HCT116 (cell line): ENCODE results near the gene CAPN5. TPM values are rescaled to one million over a fixed set of nuclear protein-coding genes. Genes with fewer than 3 reads are reported as not detected.

Source experiments
- ATAC-seq: fragments of 200-7000 bp; cut with Tn5 transposase; 2 replicates; pipeline ENCODE4 v1.9.1; 2020; ENCODE audit warnings: mild to moderate bottlenecking, moderate library complexity
- BruUV-seq: library from RNA; stranded (reverse); fragments of 400-500 nt; replicated peaks from 2 replicates; lab custom pipeline; 2021; lab: Mats Ljungman, UMichigan
- CTCF ChIA-PET: fragments of 300-600 bp; sonication (Branson Sonifier 250); formaldehyde crosslinking; loops from one replicate; lab custom pipeline; 2021; ENCODE audit warnings: antibody characterized with exemption; lab: Charles Lee
- POLR2A ChIA-PET: fragments of 300-600, 350-600 bp; sonication (Branson Sonifier 250); formaldehyde crosslinking; loops from one replicate; lab custom pipeline; 2021; ENCODE audit warnings: antibody characterized with exemption; lab: Charles Lee
- RAD21 ChIA-PET, 2 experiments: fragments of 300-600 bp; sonication (Branson Sonifier 250); formaldehyde crosslinking; loops; one replicate each; lab custom pipeline; 2023; ENCODE audit warnings: low total read pairs in 2 of 2; ENCODE audit not compliant: uncharacterized antibody in 2 of 2, unreplicated experiment in 2 of 2, low non-redundant PET in 1 of 2; lab: Charles Lee
- DNase-seq: peaks from one replicate; pipeline ENCODE4 v3.0.0-alpha.2; 2010; ENCODE audit warnings: low read depth, low spot score
- H2AFZ ChIP-seq: fragments of 200-600 bp; shearing (Covaris generic), sonication (generic); 2 replicates; pipeline ENCODE4 v1.6.1; 2017; ENCODE audit warnings: low read depth, mixed run types, mixed read lengths, antibody characterized with exemption, low read length; ENCODE audit not compliant: poor library complexity, severe bottlenecking
- H3K27ac ChIP-seq: 2 replicates; pipeline ENCODE4 v1.5.1; 2012; ENCODE audit warnings: low read depth, low read length
- H3K27me3 ChIP-seq: fragments of 200-600 bp; sonication (generic); 2 replicates; pipeline ENCODE4 v1.6.1; 2016; ENCODE audit warnings: mixed run types, low read length, mixed read lengths; ENCODE audit not compliant: insufficient read depth
- H3K36me3 ChIP-seq, 2 experiments: fragments of 200-500 bp in 1 of 2; fragments of 200-600 bp in 1 of 2; sonication (Bioruptor generic) in 1 of 2; sonication (generic) in 1 of 2; 2 replicates each; pipeline versions ENCODE4 v1.5.1 to v1.6.1; 2014 to 2016; ENCODE audit warnings: low read length in 2 of 2, inconsistent platforms in 1 of 2, mixed read lengths in 1 of 2, mixed run types in 1 of 2; ENCODE audit not compliant: insufficient read depth in 2 of 2, control insufficient read depth in 1 of 2
- H3K4me1 ChIP-seq, 2 experiments: fragments of 200-600 bp in 1 of 2; sonication (generic) in 1 of 2; 2 replicates each; pipeline versions ENCODE4 v1.5.1 to v1.6.1; 2012 to 2017; ENCODE audit warnings: low read length in 2 of 2, inconsistent platforms in 1 of 2, mild to moderate bottlenecking in 1 of 2, mixed read lengths in 1 of 2, mixed run types in 1 of 2, moderate library complexity in 1 of 2; ENCODE audit not compliant: insufficient read depth in 2 of 2, control insufficient read depth in 1 of 2
- H3K4me2 ChIP-seq: fragments of 200-600 bp; sonication (generic); 2 replicates; pipeline ENCODE4 v1.6.1; 2017; ENCODE audit warnings: mixed run types, low read length, mixed read lengths
- H3K4me3 ChIP-seq, 2 experiments: fragments of 200-600 bp in 1 of 2; sonication (generic) in 1 of 2; replicated peaks in 1 of 2; 2 replicates each; pipeline ENCODE4 v1.5.1; 2011 to 2016; ENCODE audit warnings: low read length in 2 of 2, control low read depth in 1 of 2, low read depth in 1 of 2, mild to moderate bottlenecking in 1 of 2, mixed read lengths in 1 of 2, mixed run types in 1 of 2
- H3K79me2 ChIP-seq: fragments of 200-600 bp; sonication (generic); 2 replicates; pipeline ENCODE4 v1.6.1; 2017; ENCODE audit warnings: mild to moderate bottlenecking, mixed run types, low read length, moderate library complexity, mixed read lengths; ENCODE audit not compliant: insufficient read depth
- H3K9ac ChIP-seq: fragments of 200-600 bp; sonication (generic); 2 replicates; pipeline ENCODE4 v1.6.1; 2016; ENCODE audit warnings: low read length, mixed read lengths
- H3K9me2 ChIP-seq: fragments of 200-600 bp; sonication (generic), shearing (Covaris generic); 2 replicates; pipeline ENCODE4 v1.6.1; 2017; ENCODE audit warnings: mixed run types, mild to moderate bottlenecking, moderate library complexity; ENCODE audit not compliant: insufficient read depth
- H3K9me3 ChIP-seq, 2 experiments: fragments of 200-500 bp in 1 of 2; fragments of 200-600 bp in 1 of 2; sonication (Bioruptor generic) in 1 of 2; sonication (generic) in 1 of 2; 2 replicates each; pipeline ENCODE4 v1.6.1; 2014 to 2017; ENCODE audit warnings: low read length in 2 of 2, mixed read lengths in 2 of 2, inconsistent platforms in 1 of 2, low read depth in 1 of 2, mild to moderate bottlenecking in 1 of 2, mixed run types in 1 of 2, moderate library complexity in 1 of 2; ENCODE audit not compliant: control insufficient read depth in 1 of 2, insufficient read depth in 1 of 2
- H4K20me1 ChIP-seq: fragments of 200-600 bp; sonication (generic), shearing (Covaris generic); 2 replicates; pipeline ENCODE4 v1.6.1; 2017; ENCODE audit warnings: mixed run types, mild to moderate bottlenecking, moderate library complexity; ENCODE audit not compliant: insufficient read depth
- CBX3 ChIP-seq: IDR thresholded peaks from 2 replicates; pipeline ENCODE4 v1.6.1; 2012; ENCODE audit warnings: low read depth
- EGR1 ChIP-seq: IDR thresholded peaks from 2 replicates; pipeline ENCODE4 v1.6.1; 2012; ENCODE audit warnings: low read depth
- ELF1 ChIP-seq: IDR thresholded peaks from 2 replicates; pipeline ENCODE4 v1.6.1; 2012; ENCODE audit warnings: low read depth, borderline replicate concordance
- EZH2 ChIP-seq: fragments of 200-600 bp; sonication (generic); IDR thresholded peaks from 2 replicates; pipeline ENCODE4 v1.6.1; 2017; ENCODE audit warnings: antibody characterized with exemption, mixed run types
- EZH2phosphoT487 ChIP-seq: fragments of 200-600 bp; IDR thresholded peaks from 2 replicates; pipeline ENCODE4 v1.6.1; 2018; ENCODE audit warnings: antibody characterized with exemption, borderline replicate concordance
- JUND ChIP-seq: IDR thresholded peaks from 2 replicates; pipeline ENCODE4 v1.6.1; 2012
- RAD21 ChIP-seq: IDR thresholded peaks from 2 replicates; pipeline ENCODE4 v1.6.1; 2012; ENCODE audit warnings: low read depth, mild to moderate bottlenecking
- TCF7L2 ChIP-seq: IDR thresholded peaks from 2 replicates; pipeline ENCODE4 v1.7.0; 2011; ENCODE audit warnings: borderline replicate concordance, inconsistent platforms; ENCODE audit not compliant: insufficient read depth, insufficient read length; ENCODE audit errors: extremely low read depth
- YY1 ChIP-seq: IDR thresholded peaks from 2 replicates; pipeline ENCODE4 v1.6.1; 2011; ENCODE audit warnings: low read length, low read depth, moderate library complexity, mild to moderate bottlenecking; ENCODE audit not compliant: insufficient replicate concordance; ENCODE audit errors: extremely low read depth
- intact Hi-C: fragments of 100-400 bp; cut with micrococcal nuclease; formaldehyde crosslinking; loops from 2 replicates; pipeline ENCODE4 v1.10.0; 2022
- total RNA-seq: library from RNA; stranded (reverse); gene quantifications from one replicate; pipeline ENCODE4 v1.2.1, GENCODE V29; 2021; ENCODE audit not compliant: unreplicated experiment
- TF ChIP-seq, protein P1 (sequence below), 3 experiments: fragments of 200-600 bp in 1 of 3; sonication (generic) in 1 of 3; IDR thresholded peaks in 2 of 3; conservative IDR thresholded peaks in 1 of 3; 2 replicates each; pipeline ENCODE4 v1.5.1; 2012 to 2017; ENCODE audit warnings: low read depth in 2 of 3, low read length in 2 of 3, antibody characterized with exemption in 1 of 3, borderline replicate concordance in 1 of 3, control low read depth in 1 of 3, mild to moderate bottlenecking in 1 of 3, mixed read lengths in 1 of 3, mixed run types in 1 of 3, moderate library complexity in 1 of 3; ENCODE audit not compliant: insufficient read depth in 1 of 3
- TF ChIP-seq, protein P2 (sequence below): IDR thresholded peaks from 2 replicates; pipeline ENCODE4 v1.6.1; 2012

CAPN5 gene
- total RNA-seq, 1 experiment from 2014 or later, result 8.6 TPM

GRCh38 chr11:77171885-77172665 lies 105.3 kb downstream of the CAPN5 start:
- ATAC-seq (no peak), DNase-seq (no peak)
- intact Hi-C loops, result no loop called here
- no peaks in the 10 kb centered on the region for H3K9me3 ChIP-seq
- ChIA-PET RAD21 (no interaction called here), POLR2A (no interaction called here)
- no TSS peak for BruUV-seq
- no peak overlapping the region for H3K9ac ChIP-seq
- no peak overlapping the region for H3K4me3 ChIP-seq
- H3K4me1 ChIP-seq, result no peaks in the 10 kb centered on the region
- H3K4me2 ChIP-seq, result no peak overlapping the region
- H3K27ac ChIP-seq, result no peak overlapping the region
- no peaks in the 10 kb centered on the region for H3K79me2 ChIP-seq
- H3K9me2 ChIP-seq, result no peaks in the 10 kb centered on the region
- no peak overlapping the region for H2AFZ ChIP-seq
- H3K27me3 ChIP-seq, result no peaks in the 10 kb centered on the region
- H4K20me1 ChIP-seq, result no peaks in the 10 kb centered on the region
- no peaks in the 10 kb centered on the region for H3K36me3 ChIP-seq
- TF ChIP-seq YY1 (no peak), TCF7L2 (no peak), ELF1 (no peak), CBX3 (no peak), RAD21 (no peak), JUND (no peak), EZH2phosphoT487 (no peak), EZH2 (no peak), EGR1 (no peak)
- TF ChIP-seq, protein P1, sequence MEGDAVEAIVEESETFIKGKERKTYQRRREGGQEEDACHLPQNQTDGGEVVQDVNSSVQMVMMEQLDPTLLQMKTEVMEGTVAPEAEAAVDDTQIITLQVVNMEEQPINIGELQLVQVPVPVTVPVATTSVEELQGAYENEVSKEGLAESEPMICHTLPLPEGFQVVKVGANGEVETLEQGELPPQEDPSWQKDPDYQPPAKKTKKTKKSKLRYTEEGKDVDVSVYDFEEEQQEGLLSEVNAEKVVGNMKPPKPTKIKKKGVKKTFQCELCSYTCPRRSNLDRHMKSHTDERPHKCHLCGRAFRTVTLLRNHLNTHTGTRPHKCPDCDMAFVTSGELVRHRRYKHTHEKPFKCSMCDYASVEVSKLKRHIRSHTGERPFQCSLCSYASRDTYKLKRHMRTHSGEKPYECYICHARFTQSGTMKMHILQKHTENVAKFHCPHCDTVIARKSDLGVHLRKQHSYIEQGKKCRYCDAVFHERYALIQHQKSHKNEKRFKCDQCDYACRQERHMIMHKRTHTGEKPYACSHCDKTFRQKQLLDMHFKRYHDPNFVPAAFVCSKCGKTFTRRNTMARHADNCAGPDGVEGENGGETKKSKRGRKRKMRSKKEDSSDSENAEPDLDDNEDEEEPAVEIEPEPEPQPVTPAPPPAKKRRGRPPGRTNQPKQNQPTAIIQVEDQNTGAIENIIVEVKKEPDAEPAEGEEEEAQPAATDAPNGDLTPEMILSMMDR (IDR thresholded peaks at IDR 0.05 in 2 of 3, conservative IDR thresholded peaks at IDR 0.05 in 1 of 3; ENCODE audit: borderline replicate concordance in 1 of 3, insufficient read depth in 1 of 3, low read depth in 2 of 3, low read length in 2 of 3), result no peak
- TF ChIP-seq, protein P2, sequence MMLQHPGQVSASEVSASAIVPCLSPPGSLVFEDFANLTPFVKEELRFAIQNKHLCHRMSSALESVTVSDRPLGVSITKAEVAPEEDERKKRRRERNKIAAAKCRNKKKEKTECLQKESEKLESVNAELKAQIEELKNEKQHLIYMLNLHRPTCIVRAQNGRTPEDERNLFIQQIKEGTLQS, result no peak
- TF ChIP-seq, all 23 proteins: peak for 0
- CTCF ChIA-PET, result no interaction called here
